HepG2 (cell line): Measurements from ENCODE around the gene KATNB1. TPM values are rescaled to one million over a fixed set of nuclear protein-coding genes. Genes with fewer than 3 reads are reported as not detected.
A peak's percentile ranks its signal among the peaks of the same experiment; 100 is the strongest.

Experiments
- ATF4 ChIP-seq, 2 experiments: fragments of 450-650 bp in 1 of 2; sonication (generic) in 1 of 2; formaldehyde crosslinking; IDR thresholded peaks; 2 replicates each; pipeline versions ENCODE4 v1.5.0 to v1.8.0; 2020 to 2022; ENCODE audit warnings: mild to moderate bottlenecking in 1 of 2, missing genetic modification reagents in 1 of 2
- GABPB1 ChIP-seq: IDR thresholded peaks from 2 replicates; pipeline ENCODE4 v1.6.1; 2016; ENCODE audit warnings: mild to moderate bottlenecking, missing genetic modification reagents, moderate library complexity, missing compliant biosample characterization
- HMGXB3 ChIP-seq: sonication (generic); formaldehyde crosslinking; IDR thresholded peaks from 2 replicates; pipeline ENCODE4 v1.4.0; 2020; ENCODE audit warnings: missing genetic modification reagents, borderline replicate concordance
- KLF13 ChIP-seq: sonication (generic); formaldehyde crosslinking; IDR thresholded peaks from 2 replicates; pipeline ENCODE4 v1.4.0; 2020; ENCODE audit warnings: mild to moderate bottlenecking, missing genetic modification reagents
- NR2C2 ChIP-seq: sonication (generic); formaldehyde crosslinking; IDR thresholded peaks from 2 replicates; pipeline ENCODE4 v1.4.0; 2020; ENCODE audit warnings: missing genetic modification reagents, mild to moderate bottlenecking, moderate library complexity, borderline replicate concordance
- PHF20 ChIP-seq: sonication (generic); formaldehyde crosslinking; IDR thresholded peaks from 2 replicates; pipeline ENCODE4 v1.5.0; 2020; ENCODE audit warnings: mild to moderate bottlenecking, missing genetic modification reagents
- TRIM22 ChIP-seq: fragments of 450-650 bp; IDR thresholded peaks from 2 replicates; pipeline ENCODE4 v1.6.1; 2017
- TSC22D2 ChIP-seq: sonication (generic); formaldehyde crosslinking; IDR thresholded peaks from 2 replicates; pipeline ENCODE4 v1.5.1; 2020; ENCODE audit warnings: missing genetic modification reagents, mild to moderate bottlenecking, borderline replicate concordance
- ZMYM4 ChIP-seq: sonication (generic); formaldehyde crosslinking; IDR thresholded peaks from 2 replicates; pipeline ENCODE4 v1.8.1; 2023; ENCODE audit warnings: mild to moderate bottlenecking, missing genetic modification reagents
- ZNF143 ChIP-seq: sonication (generic); formaldehyde crosslinking; IDR thresholded peaks from 2 replicates; pipeline ENCODE4 v1.4.0; 2020; ENCODE audit warnings: missing genetic modification reagents
- ZNF501 ChIP-seq: sonication (generic); formaldehyde crosslinking; IDR thresholded peaks from 2 replicates; pipeline ENCODE4 v1.5.1; 2020; ENCODE audit warnings: mild to moderate bottlenecking, moderate library complexity, missing genetic modification reagents
- ZNF678 ChIP-seq: sonication (generic); formaldehyde crosslinking; IDR thresholded peaks from 2 replicates; pipeline ENCODE4 v1.4.0; 2020; ENCODE audit warnings: mild to moderate bottlenecking, missing genetic modification reagents
- ZNF816 ChIP-seq: sonication (generic); formaldehyde crosslinking; IDR thresholded peaks from 2 replicates; pipeline ENCODE4 v1.8.0; 2022; ENCODE audit warnings: missing genetic modification reagents, mild to moderate bottlenecking, borderline replicate concordance
- ZNF839 ChIP-seq: sonication (generic); formaldehyde crosslinking; IDR thresholded peaks from 2 replicates; pipeline ENCODE4 v1.4.0; 2020; ENCODE audit warnings: missing genetic modification reagents, mild to moderate bottlenecking, borderline replicate concordance
- ZSCAN30 ChIP-seq: sonication (generic); formaldehyde crosslinking; IDR thresholded peaks from 2 replicates; pipeline ENCODE4 v1.5.0; 2020; ENCODE audit warnings: mild to moderate bottlenecking, missing genetic modification reagents
- polyA plus RNA-seq, 8 experiments: library from polyadenylated mRNA; depleted of rRNA in 3 of 8; stranded (reverse) in 7 of 8; unstranded in 1 of 8; fragments of >200 nt; fragmentation: Illumina TruSeq in 4 of 8; extraction: Trizol in 4 of 8; gene quantifications; 2 replicates each; pipeline versions ENCODE4 v1.2.1 to v1.2.3, GENCODE V29; 2011 to 2016; ENCODE audit warnings: low read depth in 4 of 8, missing spikeins in 1 of 8, mixed read lengths in 1 of 8; ENCODE audit not compliant: insufficient read depth in 1 of 8
- total RNA-seq, 5 experiments: library from RNA; depleted of rRNA; stranded (reverse); fragments of >200 nt; fragmentation: Illumina TruSeq; extraction: Trizol; gene quantifications; 2 replicates each; pipeline ENCODE4 v1.2.3, GENCODE V29; 2016; ENCODE audit warnings: low read depth in 1 of 5
- TF ChIP-seq, protein P1 (sequence below): sonication (generic); formaldehyde crosslinking; IDR thresholded peaks from 2 replicates; pipeline ENCODE4 v1.4.0; 2020; ENCODE audit warnings: missing genetic modification reagents
- TF ChIP-seq, protein P2 (sequence below): sonication (generic); formaldehyde crosslinking; IDR thresholded peaks from 2 replicates; pipeline ENCODE4 v1.8.0; 2022; ENCODE audit warnings: missing genetic modification reagents, mild to moderate bottlenecking, inconsistent platforms, borderline replicate concordance

Gene KATNB1
- total and polyA plus RNA-seq, 2 of the 13 experiments (the other 11 are each of a cell fraction or from before 2014, with no cell fraction given) = 31.5 to 43.5 TPM

GRCh38 chr16:57694725-57695679 lies 40.6 kb upstream of the KATNB1 start, which contains the start of gene DRC7 (continued):
- TF ChIP-seq, protein P1, sequence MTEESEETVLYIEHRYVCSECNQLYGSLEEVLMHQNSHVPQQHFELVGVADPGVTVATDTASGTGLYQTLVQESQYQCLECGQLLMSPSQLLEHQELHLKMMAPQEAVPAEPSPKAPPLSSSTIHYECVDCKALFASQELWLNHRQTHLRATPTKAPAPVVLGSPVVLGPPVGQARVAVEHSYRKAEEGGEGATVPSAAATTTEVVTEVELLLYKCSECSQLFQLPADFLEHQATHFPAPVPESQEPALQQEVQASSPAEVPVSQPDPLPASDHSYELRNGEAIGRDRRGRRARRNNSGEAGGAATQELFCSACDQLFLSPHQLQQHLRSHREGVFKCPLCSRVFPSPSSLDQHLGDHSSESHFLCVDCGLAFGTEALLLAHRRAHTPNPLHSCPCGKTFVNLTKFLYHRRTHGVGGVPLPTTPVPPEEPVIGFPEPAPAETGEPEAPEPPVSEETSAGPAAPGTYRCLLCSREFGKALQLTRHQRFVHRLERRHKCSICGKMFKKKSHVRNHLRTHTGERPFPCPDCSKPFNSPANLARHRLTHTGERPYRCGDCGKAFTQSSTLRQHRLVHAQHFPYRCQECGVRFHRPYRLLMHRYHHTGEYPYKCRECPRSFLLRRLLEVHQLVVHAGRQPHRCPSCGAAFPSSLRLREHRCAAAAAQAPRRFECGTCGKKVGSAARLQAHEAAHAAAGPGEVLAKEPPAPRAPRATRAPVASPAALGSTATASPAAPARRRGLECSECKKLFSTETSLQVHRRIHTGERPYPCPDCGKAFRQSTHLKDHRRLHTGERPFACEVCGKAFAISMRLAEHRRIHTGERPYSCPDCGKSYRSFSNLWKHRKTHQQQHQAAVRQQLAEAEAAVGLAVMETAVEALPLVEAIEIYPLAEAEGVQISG (CRISPR knock-in tag) = peak; percentile 53
- TF ChIP-seq, protein P2, sequence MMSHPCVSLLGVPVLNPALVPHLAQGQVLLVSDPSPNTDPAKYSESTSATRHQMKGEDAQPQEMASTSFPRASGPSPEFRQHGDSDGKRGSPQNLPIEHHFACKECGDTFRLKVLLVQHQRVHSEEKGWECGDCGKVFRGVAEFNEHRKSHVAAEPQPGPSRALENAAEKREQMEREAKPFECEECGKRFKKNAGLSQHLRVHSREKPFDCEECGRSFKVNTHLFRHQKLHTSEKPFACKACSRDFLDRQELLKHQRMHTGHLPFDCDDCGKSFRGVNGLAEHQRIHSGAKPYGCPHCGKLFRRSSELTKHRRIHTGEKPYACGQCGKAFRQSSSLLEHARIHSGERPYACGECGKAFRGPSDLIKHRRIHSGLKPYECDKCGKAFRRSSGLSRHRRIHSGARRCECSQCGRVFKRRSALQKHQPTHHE = no peak
- TF ChIP-seq TSC22D2 (CRISPR knock-in tag) (peak; percentile 71; the same call in 1 of the 2 replicates), ZNF143 (peak; percentile 94), ZNF839 (CRISPR knock-in tag) (no peak), GABPB1 (CRISPR knock-in tag) (peak; percentile 93), ZNF501 (CRISPR knock-in tag) (0 out of 2 replicates have a peak, but pooled peaks have one; percentile 16), PHF20 (no peak), TRIM22 (no peak), HMGXB3 (CRISPR knock-in tag) (peak; percentile 68), ZSCAN30 (CRISPR knock-in tag) (no peak), NR2C2 (CRISPR knock-in tag) (peak; percentile 98), ATF4 (CRISPR knock-in tag; IDR thresholded peaks at IDR 0.05) (no peak), ZNF678 (no peak), KLF13 (CRISPR knock-in tag) (no peak), ZMYM4 (no peak), ZNF816 (no peak)
